GM21390 (cell line): ENCODE results near the gene C5orf58.
A peak's percentile ranks its signal among the peaks of the same experiment; 100 is the strongest.

Experiments
- ATAC-seq: cut with Tn5 transposase; IDR thresholded peaks from one replicate; pipeline ENCODE4 v1.9.1; 2021; ENCODE audit not compliant: unreplicated experiment

C5orf58 gene

DNA sequence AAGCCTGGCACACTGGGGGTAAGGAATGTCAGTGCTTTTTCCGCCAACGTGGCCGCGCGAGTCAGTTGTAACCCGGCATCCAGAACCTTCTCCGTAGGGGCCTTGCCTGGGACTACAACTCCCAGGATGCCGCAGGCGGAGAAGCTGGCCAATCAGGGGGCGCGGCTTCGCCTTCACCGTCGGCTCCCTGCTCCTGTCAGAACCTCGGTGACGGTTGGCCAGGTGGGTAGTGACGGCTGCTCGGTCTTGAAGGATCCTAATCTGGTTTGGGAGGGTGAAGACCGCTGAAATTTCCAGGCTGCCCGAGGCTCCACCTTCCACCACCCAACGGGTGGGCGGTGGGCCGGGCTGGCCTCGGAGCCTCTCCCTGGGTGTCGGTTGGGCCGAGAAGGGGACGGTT lies at the start of gene C5orf58:
TSS of gene C5orf58 (plus strand) at position 200 of the 400 bp plus-strand sequence. CDS start 1,992 bp downstream, outside the sequence.
- no peak for ATAC-seq

DNA sequence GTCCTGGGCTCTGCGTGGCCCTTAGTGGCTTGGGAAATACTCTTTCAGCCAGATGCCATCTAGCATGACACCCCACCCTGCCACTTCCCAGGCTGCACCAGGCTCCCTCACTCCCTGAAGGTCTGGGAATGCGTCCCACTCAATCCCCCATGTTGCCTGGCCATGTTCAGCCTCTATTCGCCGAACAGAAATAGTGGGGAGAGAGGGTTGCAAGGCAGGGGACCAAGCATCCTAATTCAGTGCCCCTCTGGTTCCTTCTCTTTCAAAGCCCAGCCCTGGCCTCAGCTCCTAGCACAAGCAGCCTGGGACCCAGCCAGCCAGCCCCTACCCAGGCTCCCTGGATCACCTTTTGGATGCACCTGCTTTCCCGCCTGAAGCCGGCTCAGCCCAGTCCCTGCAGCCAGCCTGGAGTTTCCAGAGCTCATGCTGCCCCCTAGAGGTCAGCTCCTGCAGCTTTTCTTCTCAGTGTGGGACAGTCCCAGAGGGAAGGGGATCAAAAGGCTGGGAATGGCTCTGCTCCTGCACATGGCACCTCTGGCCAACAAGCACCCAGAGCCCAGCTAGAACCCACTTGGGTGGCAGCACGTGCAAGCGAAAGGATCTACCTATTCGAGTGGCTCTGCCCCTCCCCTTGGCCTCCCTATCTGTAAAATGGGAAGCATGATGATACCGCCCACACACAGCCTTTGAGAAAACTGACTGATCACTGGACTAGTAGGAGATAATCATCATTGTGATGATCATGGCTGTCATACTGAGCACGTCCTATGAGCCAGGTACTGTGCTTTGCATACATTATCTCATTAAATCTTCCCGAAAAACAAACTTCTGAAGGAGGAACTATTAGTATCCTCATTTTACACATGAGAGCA lies 48.7 kb upstream of the C5orf58 start:
- ATAC-seq, result peak; percentile 90

DNA sequence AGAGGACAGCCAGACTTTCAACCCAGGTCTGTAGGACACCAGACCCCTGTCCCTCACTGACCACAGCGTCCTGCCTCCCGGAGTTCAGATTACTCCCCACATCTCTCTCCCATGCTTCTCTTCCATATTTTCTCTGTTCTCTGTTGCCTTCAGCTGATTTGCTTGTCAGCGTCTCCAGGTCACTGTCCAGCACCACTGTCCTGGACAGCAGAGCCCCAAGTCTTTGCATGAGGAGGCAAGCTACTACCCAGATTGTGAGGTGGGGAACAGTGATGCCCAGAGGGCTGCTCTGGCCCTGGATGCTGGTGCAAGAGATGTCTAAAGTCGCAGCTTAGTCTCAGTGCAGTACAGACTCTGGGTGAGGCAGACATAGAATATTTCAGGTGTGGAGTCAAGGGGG lies 48.0 kb upstream of the C5orf58 start:
- ATAC-seq, result no peak

- no peak for ATAC-seq
These were observed 46.6 kb upstream of the C5orf58 start for GRCh38 chr5:170186156-170186555.

- ATAC-seq, result no peak
These were observed 45.9 kb upstream of the C5orf58 start for GRCh38 chr5:170186856-170187255.

DNA sequence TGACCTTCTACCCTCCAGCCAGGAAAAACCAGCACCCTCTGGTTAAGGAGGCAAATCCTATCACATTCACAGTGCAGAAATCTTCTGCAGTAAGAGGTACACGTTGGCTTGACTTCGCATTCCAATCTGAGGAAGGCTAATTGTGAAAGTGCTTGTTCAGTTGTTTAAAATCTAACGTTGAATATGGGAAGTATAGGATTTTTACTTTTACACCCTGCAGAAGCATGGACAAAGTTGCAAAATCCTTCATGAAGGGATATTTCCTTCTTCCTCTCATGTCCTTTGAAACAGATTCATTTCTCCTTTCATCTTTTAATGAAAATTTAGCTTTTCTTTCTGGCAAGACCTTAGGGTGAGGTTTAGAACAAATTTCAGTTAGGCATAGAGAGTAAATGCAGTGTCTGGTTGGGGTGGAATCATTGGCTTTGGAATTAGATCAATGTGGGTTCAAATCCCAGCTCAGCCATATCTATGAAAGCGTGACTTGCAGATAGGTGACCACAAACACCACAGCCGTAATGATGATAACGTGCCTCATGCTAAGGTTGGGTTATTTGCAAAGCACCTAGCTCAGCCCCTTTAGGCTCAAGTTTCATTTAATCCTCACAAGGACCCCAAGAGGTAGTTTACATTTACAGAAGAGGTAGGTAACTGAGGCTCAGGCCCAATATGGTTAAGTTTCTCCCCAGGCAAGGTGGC lies 42.2 kb upstream of the C5orf58 start:
- ATAC-seq, result no peak

GRCh38 chr5:170192829-170193228 lies 40.0 kb upstream of the C5orf58 start:
- no peak for ATAC-seq

DNA sequence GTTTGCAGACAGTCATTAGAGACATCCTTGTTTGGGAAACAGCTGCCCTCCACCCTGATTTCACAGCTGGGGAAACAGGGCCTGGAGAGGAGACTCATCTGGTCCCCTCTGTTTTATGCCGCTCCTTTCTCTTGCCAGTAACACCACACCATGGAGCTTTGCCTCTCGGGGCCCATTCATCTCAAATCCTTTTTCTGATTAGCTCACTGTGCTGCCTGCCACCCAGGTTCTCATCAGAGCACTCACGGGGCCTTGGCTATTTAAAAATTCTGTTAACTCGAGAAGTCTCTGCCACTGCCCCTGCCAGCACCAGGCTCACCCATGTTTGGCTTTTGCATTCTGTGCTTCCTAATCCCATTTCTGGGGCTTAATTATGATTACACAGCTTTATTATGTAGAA lies 36.8 kb upstream of the C5orf58 start:
- ATAC-seq, result no peak

- no peak for ATAC-seq
These were observed 31.9 kb upstream of the C5orf58 start for GRCh38 chr5:170200876-170201275.

GRCh38 chr5:170201311-170201710 lies 31.5 kb upstream of the C5orf58 start:
- ATAC-seq, result no peak

DNA sequence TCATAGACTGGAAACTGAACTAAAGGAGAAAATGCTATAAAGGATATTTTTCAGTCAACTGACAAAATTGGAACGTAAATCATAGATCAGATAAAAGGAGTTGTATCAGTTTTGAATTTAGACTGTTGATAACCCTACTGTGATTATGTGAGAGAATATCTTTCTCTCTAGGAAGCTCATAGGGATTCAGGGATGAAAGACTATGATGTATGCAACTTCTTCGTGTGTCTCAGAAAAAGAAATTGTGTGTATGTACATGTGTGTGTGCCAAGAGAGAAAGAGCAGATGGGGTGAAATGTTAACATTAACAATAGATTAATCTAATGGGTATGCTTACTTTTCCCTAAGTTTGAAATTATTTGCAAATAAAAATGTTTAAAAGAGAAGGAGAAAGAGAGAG lies 30.7 kb upstream of the C5orf58 start:
- ATAC-seq, result no peak

DNA sequence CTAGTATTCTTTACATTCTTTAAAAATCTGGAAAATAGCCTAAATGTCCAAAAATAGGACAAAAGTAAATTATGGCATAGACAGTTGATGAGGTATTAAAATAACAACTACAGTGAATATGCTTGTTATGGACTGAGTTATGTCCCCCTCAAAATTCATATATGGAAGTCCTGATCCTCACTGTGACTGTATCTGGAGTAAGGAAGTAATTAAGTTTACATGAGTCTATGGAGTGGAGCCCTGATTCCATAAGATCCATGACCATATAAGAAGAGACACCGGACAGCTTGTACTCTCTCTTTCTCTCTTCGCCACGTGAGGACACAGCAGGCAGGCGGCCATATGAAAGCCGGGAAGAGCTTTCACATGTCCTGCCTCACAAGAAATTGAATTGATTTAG lies 28.6 kb upstream of the C5orf58 start:
- ATAC-seq, result no peak

DNA sequence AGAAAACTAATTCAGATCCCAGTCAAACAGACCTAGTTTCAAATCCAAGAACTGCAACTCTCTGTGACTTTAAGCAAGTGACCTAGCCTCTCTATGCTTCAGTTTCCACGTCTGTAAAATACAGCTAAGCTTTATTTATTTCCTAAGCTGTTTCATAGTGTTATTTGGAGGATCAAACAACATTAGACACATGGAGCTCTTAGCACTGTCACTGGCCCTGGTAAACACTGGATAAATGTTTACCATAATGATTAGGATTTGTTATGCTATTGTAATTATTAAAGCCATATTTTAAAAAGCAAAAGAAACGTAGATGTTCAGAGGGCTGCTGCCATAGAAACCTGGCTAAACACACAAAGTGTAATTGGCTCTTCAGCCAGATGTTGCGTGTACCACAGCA lies 26.6 kb upstream of the C5orf58 start:
- no peak for ATAC-seq

GRCh38 chr5:170206958-170207357 lies 25.8 kb upstream of the C5orf58 start:
- no peak for ATAC-seq

DNA sequence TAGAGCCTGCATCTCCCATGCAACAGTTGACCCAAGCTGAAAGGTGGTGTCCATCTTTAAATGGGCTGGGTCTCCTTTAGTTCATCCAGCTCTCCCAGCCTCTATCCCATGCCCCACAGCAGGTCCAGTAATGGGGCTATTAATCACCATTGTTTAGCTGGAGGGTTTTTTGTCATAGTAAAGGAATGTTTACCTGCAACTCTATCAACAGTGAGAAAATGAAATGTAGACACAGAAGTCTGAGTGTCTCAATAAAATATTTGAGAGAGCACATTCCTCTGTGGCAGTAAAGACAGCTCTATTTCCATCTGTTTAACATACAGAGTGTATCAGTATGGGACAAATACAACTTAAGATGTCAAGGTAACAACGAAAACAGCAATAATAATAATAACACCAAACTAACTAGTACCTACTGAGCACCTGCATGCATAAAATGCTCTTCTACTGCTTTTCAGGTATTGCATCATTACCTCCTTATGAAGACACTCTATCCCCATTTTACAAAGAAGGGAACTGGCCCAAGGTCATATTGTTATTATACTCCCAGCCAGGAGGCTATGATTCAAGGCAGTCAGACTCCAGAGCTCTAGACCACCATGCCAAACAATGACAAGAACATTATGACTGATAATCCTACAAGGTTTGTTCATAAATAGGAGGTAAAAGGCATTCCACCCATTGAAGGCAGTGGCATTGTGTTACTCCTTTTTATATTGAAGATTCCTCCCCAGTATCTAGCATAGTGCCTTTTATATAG lies 21.0 kb upstream of the C5orf58 start:
- ATAC-seq, result no peak

GRCh38 chr5:170216257-170216864 lies 16.4 kb upstream of the C5orf58 start:
- ATAC-seq, result no peak

DNA sequence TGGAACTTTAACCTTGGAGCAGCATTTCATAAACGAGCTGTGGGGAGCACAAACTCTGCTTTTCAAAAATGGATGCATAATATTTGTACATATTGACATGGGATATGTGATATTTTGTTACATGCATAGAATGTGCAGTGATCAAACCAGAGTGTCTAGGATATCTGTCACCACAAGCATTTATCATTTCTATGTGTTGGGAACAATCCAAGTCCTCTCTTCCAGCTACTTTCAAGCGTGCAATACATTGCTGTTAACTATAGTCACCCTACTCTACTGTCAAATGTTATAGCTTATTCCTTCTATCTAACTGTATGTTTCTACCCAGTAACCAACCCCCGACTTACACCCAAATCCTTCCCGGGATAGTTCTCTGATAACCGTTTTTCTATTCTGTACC lies 15.0 kb upstream of the C5orf58 start:
- ATAC-seq, result no peak

- no peak for ATAC-seq
These were observed 14.1 kb upstream of the C5orf58 start for GRCh38 chr5:170218726-170219125.

DNA sequence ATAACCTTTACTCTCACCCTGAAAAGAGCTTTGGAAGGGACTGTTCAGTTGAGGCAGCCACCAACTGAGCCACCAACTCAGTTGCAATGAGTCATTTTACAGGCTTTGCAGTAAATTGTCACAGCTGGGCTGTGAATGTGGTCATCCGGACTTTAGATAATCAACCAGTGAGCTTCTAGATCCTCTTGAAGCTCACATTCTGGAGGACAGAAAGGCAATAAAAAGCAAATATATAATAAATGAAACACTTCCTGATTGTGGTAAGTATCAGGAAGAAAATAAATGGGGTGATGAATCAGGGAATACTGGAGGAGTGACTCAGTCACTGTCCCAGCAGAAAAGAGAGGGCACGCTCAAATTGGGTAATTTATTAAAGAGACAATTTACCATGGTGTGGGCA lies 13.2 kb upstream of the C5orf58 start:
- no peak for ATAC-seq

DNA sequence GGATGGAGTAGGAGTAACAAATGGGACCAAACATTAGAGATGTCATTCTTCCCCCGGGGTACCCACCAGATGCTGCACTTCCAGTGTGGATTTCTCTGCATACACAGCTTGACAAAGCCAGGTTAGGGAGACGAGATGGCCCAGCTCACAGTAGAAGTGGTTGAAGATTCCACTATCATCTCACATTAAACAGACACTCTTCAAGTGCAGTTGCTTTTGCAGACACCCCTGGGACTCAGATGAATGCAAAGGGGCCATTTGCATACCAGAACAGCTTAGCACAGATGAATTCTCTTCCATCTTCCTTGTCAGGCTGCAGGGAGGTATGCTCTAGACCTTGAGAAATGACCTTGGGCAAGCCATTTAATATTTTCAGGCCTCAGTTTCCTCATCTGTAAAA lies 12.6 kb upstream of the C5orf58 start:
- no peak for ATAC-seq

GRCh38 chr5:170221327-170221741 lies 11.5 kb upstream of the C5orf58 start:
- no peak for ATAC-seq
